CD14-positive monocyte (primary cell): ENCODE data around the gene DLX5. TPM values are rescaled to one million over a fixed set of nuclear protein-coding genes. Genes with fewer than 3 reads are reported as not detected.

Experiments used
- DNase-seq, 3 donors: peaks; one replicate each; pipeline ENCODE4 v3.0.0-alpha.2; 2011 to 2022
- H2AFZ ChIP-seq: 2 replicates; pipeline ENCODE4 v1.6.0; 2012; ENCODE audit warnings: mild to moderate bottlenecking, low read depth, low read length, inconsistent platforms; ENCODE audit not compliant: insufficient read depth, poor library complexity, severe bottlenecking
- H3K27ac ChIP-seq, 2 donors: 1 replicate in 1 of 2; 2 replicates in 1 of 2; pipeline ENCODE4 v1.5.1; 2012 to 2013; ENCODE audit warnings: low read length in 2 of 2, control low read depth in 1 of 2, inconsistent platforms in 1 of 2, low read depth in 1 of 2, mild to moderate bottlenecking in 1 of 2
- H3K27me3 ChIP-seq, 2 donors: one replicate each; pipeline versions ENCODE4 v1.6.0 to v1.6.1; 2011 to 2013; ENCODE audit warnings: low read length in 2 of 2; ENCODE audit not compliant: control insufficient read depth in 2 of 2, insufficient read depth in 2 of 2
- H3K36me3 ChIP-seq, 2 donors: replicated peaks in 1 of 2; 1 replicate in 1 of 2; 2 replicates in 1 of 2; pipeline versions ENCODE4 v1.5.1 to v1.6.1; 2012 to 2013; ENCODE audit warnings: low read length in 2 of 2, control low read depth in 1 of 2, inconsistent platforms in 1 of 2, mild to moderate bottlenecking in 1 of 2; ENCODE audit not compliant: insufficient read depth in 2 of 2, control insufficient read depth in 1 of 2
- H3K4me1 ChIP-seq, 2 donors: 1 replicate in 1 of 2; 2 replicates in 1 of 2; pipeline versions ENCODE4 v1.5.1 to v1.6.1; 2012 to 2013; ENCODE audit warnings: low read length in 2 of 2, control low read depth in 1 of 2, inconsistent platforms in 1 of 2, mild to moderate bottlenecking in 1 of 2, moderate library complexity in 1 of 2; ENCODE audit not compliant: insufficient read depth in 2 of 2, control insufficient read depth in 1 of 2
- H3K4me2 ChIP-seq: replicated peaks from 2 replicates; pipeline ENCODE3; 2012; ENCODE audit warnings: low read length, moderate library complexity, mild to moderate bottlenecking; ENCODE audit not compliant: poor library complexity, severe bottlenecking; ENCODE audit errors: extremely low read depth
- H3K4me3 ChIP-seq, 3 experiments: fragments of 200-600 bp in 1 of 3; sonication (generic) in 1 of 3; replicated peaks in 1 of 3; 1 replicate in 2 of 3; 2 replicates in 1 of 3; pipeline ENCODE4 v1.5.1; 2011 to 2013; ENCODE audit warnings: low read length in 3 of 3, mild to moderate bottlenecking in 3 of 3, control low read depth in 2 of 3, low read depth in 2 of 3, inconsistent platforms in 1 of 3, moderate library complexity in 1 of 3
- H3K79me2 ChIP-seq: 2 replicates; pipeline ENCODE4 v1.6.0; 2012; ENCODE audit warnings: mild to moderate bottlenecking, control low read depth, inconsistent platforms, low read length, moderate library complexity; ENCODE audit not compliant: insufficient read depth
- H3K9ac ChIP-seq: 2 replicates; pipeline ENCODE4 v1.6.0; 2017; ENCODE audit warnings: low read length, mild to moderate bottlenecking; ENCODE audit not compliant: insufficient read depth, poor library complexity, severe bottlenecking
- H3K9me3 ChIP-seq, 2 donors: replicated peaks in 1 of 2; 1 replicate in 1 of 2; 2 replicates in 1 of 2; pipeline versions ENCODE4 v1.5.1 to v1.6.1; 2012 to 2013; ENCODE audit warnings: low read length in 2 of 2, control low read depth in 1 of 2; ENCODE audit not compliant: control insufficient read depth in 1 of 2, insufficient read depth in 1 of 2
- H4K20me1 ChIP-seq: 2 replicates; pipeline ENCODE4 v1.6.0; 2012; ENCODE audit warnings: mild to moderate bottlenecking, low read length, control low read depth, moderate library complexity; ENCODE audit not compliant: insufficient read depth
- H3K27ac Mint-ChIP-seq, 7 donors: one replicate each; pipeline ENCODE4 v1.8.0; 2020; ENCODE audit warnings: mild to moderate bottlenecking in 7 of 7, mixed read lengths in 7 of 7, moderate library complexity in 6 of 7, inconsistent platforms in 2 of 7
- H3K27me3 Mint-ChIP-seq, 3 donors: one replicate each; pipeline ENCODE4 v1.8.0; 2021 to 2022; ENCODE audit warnings: low read depth in 3 of 3, mild to moderate bottlenecking in 3 of 3, mixed read lengths in 3 of 3, moderate library complexity in 3 of 3, inconsistent platforms in 1 of 3
- H3K36me3 Mint-ChIP-seq, 2 donors: one replicate each; pipeline ENCODE4 v1.8.0; 2020; ENCODE audit warnings: mixed read lengths in 2 of 2, inconsistent platforms in 1 of 2, mild to moderate bottlenecking in 1 of 2
- H3K4me1 Mint-ChIP-seq: one replicate; pipeline ENCODE4 v1.8.0; 2020; ENCODE audit warnings: mild to moderate bottlenecking, mixed read lengths
- H3K4me3 Mint-ChIP-seq, 2 donors: one replicate each; pipeline ENCODE4 v1.8.0; 2020; ENCODE audit warnings: mild to moderate bottlenecking in 2 of 2, mixed read lengths in 2 of 2, moderate library complexity in 1 of 2
- H3K9me3 Mint-ChIP-seq, 7 donors: one replicate each; pipeline ENCODE4 v1.8.0; 2020 to 2022; ENCODE audit warnings: mixed read lengths in 7 of 7, mild to moderate bottlenecking in 6 of 7, moderate library complexity in 6 of 7, inconsistent platforms in 2 of 7
- WGBS: methylation state at CpG from one replicate; pipeline ENCODE4 v1.1.5; 2013; ENCODE audit warnings: missing lambda C conversion rate; ENCODE audit not compliant: insufficient coverage; 5-methylcytosine and 5-hydroxymethylcytosine counted together
- intact Hi-C, 2 donors: fragments of 100-400 bp; cut with micrococcal nuclease; formaldehyde crosslinking; loops; one replicate each; pipeline versions ENCODE4 v1.15.0 to v1.15.1; 2023
- polyA plus RNA-seq, 3 donors: library from polyadenylated mRNA; depleted of rRNA in 1 of 3; unstranded in 2 of 3; stranded (reverse) in 1 of 3; fragments of 300-500 nt in 2 of 3; fragments of >200 nt in 1 of 3; fragmentation: Illumina TruSeq in 2 of 3; gene quantifications; 1 replicate in 2 of 3; 2 replicates in 1 of 3; pipeline ENCODE4 v1.2.3, GENCODE V29; 2012 to 2021
- TF ChIP-seq, protein P1 (sequence below): fragments of 200-600 bp; IDR thresholded peaks from one replicate; pipeline ENCODE4 v1.8.0; 2022; ENCODE audit warnings: antibody characterized with exemption, mild to moderate bottlenecking

DLX5 gene
- polyA plus RNA-seq, 3 donors = not detected

DNA sequence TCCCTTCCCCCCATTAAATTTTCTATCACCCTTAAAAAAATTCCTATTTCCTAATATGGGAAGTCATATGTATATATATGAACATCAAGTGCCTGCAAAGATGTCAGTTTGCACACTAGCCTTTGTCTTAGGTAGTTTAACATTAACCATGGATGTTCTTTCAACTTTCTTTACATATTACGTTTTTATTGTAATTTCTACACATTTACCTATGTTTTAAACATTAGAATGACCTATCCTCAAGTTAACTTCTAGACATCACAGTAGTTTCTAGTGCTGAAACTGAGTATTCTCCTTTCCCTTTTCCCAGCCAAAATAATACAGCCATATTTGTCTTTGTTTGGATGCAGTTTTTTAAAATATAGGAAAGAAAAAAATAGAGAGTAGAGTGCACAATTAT is 13.5 kb downstream of the DLX5 start:
- H3K4me3 ChIP-seq = no peak overlapping the region
- H3K9me3 ChIP-seq = peaks cover 0 to 78% of the 10 kb centered on the region in 2 donors
- no peak overlapping the region for H3K27ac ChIP-seq
- intact Hi-C loops = no loop called here
- Mint-ChIP-seq H3K4me3 (peak overlapping the region in 1 of 2 donors; percentile 76), H3K27me3 (peaks cover 93 to 96% (median 96%) of the 10 kb centered on the region in 3 donors), H3K4me1 (peaks cover 5% of the 10 kb centered on the region), H3K9me3 (peaks cover 0 to 32% (median 21%) of the 10 kb centered on the region in 7 donors), H3K27ac (no peak overlapping the region), H3K36me3 (no peaks in the 10 kb centered on the region)
- H3K4me2 ChIP-seq = no peak overlapping the region
- no peak overlapping the region for H2AFZ ChIP-seq
- no peak for DNase-seq
- H3K9ac ChIP-seq = no peak overlapping the region
- no CpG with 5 or more reads among the region's 1 CpG for WGBS
- H4K20me1 ChIP-seq = no peaks in the 10 kb centered on the region
- no peaks in the 10 kb centered on the region for H3K79me2 ChIP-seq
- TF ChIP-seq, protein P1, sequence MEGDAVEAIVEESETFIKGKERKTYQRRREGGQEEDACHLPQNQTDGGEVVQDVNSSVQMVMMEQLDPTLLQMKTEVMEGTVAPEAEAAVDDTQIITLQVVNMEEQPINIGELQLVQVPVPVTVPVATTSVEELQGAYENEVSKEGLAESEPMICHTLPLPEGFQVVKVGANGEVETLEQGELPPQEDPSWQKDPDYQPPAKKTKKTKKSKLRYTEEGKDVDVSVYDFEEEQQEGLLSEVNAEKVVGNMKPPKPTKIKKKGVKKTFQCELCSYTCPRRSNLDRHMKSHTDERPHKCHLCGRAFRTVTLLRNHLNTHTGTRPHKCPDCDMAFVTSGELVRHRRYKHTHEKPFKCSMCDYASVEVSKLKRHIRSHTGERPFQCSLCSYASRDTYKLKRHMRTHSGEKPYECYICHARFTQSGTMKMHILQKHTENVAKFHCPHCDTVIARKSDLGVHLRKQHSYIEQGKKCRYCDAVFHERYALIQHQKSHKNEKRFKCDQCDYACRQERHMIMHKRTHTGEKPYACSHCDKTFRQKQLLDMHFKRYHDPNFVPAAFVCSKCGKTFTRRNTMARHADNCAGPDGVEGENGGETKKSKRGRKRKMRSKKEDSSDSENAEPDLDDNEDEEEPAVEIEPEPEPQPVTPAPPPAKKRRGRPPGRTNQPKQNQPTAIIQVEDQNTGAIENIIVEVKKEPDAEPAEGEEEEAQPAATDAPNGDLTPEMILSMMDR = no peak
- peaks cover 93 to 97% of the 10 kb centered on the region in 2 donors for H3K27me3 ChIP-seq
- no peaks in the 10 kb centered on the region for H3K4me1 ChIP-seq
- no peaks in the 10 kb centered on the region for H3K36me3 ChIP-seq

GRCh38 chr7:97009753-97010732 is 14.6 kb downstream of the DLX5 start:
- H3K9me3 Mint-ChIP-seq = peaks cover 0 to 38% (median 23%) of the 10 kb centered on the region in 7 donors
- TF ChIP-seq, protein P1 = no peak
- intact Hi-C loops = no loop called here
- WGBS = 16% methylated on average over 15 of the region's 18 CpGs
- H3K36me3 Mint-ChIP-seq = no peaks in the 10 kb centered on the region
- no peak overlapping the region for H3K9ac ChIP-seq
- H3K36me3 ChIP-seq = no peaks in the 10 kb centered on the region
- no peak for DNase-seq
- H3K27me3 Mint-ChIP-seq = peaks cover 93 to 96% (median 95%) of the 10 kb centered on the region in 3 donors
- H3K4me1 Mint-ChIP-seq = peaks cover 12% of the 10 kb centered on the region
- H3K9me3 ChIP-seq = peaks cover 4 to 72% of the 10 kb centered on the region in 2 donors
- H3K27ac Mint-ChIP-seq = no peak overlapping the region
- H3K27me3 ChIP-seq = peaks cover 89 to 94% of the 10 kb centered on the region in 2 donors
- no peak overlapping the region for H3K27ac ChIP-seq
- no peak overlapping the region for H2AFZ ChIP-seq
- H3K4me2 ChIP-seq = no peak overlapping the region
- no peak overlapping the region for H3K4me3 ChIP-seq
- peak overlapping the region in 1 of 2 donors; percentile 72 for H3K4me3 Mint-ChIP-seq
- no peaks in the 10 kb centered on the region for H4K20me1 ChIP-seq
- peaks cover 0 to 5% of the 10 kb centered on the region in 2 donors for H3K4me1 ChIP-seq
- no peaks in the 10 kb centered on the region for H3K79me2 ChIP-seq
